SH-SY5Y (cell line): ENCODE data around the gene C13orf46.

ENCODE experiments used
- GATA2 ChIP-seq: IDR thresholded peaks from 2 replicates; pipeline ENCODE4 v1.6.1; 2011; ENCODE audit warnings: mild to moderate bottlenecking, low read depth, low read length
- GATA3 ChIP-seq: IDR thresholded peaks from 2 replicates; pipeline ENCODE4 v1.6.1; 2011; ENCODE audit warnings: low read depth, mild to moderate bottlenecking, low read length, moderate library complexity

- TF ChIP-seq GATA2 (no peak), GATA3 (no peak)
Observed at GRCh38 chr13:113903912-113904311, 70.0 kb downstream of the C13orf46 start.
